GM20000 (cell line): Measurements from ENCODE around the gene TGFBI.

Experiments used
- DNase-seq: peaks from one replicate; pipeline ENCODE4 v3.0.0; 2012; ENCODE audit warnings: low spot score
- CTCF ChIP-seq: IDR thresholded peaks from 2 replicates; pipeline ENCODE4 v1.5.1; 2012; ENCODE audit warnings: mild to moderate bottlenecking, control low read depth; ENCODE audit errors: extremely low read depth, missing control alignments

TGFBI gene

GRCh38 chr5:136012041-136012804 is 16.6 kb upstream of the TGFBI start:
- DNase-seq, result no peak
- no peak for TF ChIP-seq CTCF

DNA sequence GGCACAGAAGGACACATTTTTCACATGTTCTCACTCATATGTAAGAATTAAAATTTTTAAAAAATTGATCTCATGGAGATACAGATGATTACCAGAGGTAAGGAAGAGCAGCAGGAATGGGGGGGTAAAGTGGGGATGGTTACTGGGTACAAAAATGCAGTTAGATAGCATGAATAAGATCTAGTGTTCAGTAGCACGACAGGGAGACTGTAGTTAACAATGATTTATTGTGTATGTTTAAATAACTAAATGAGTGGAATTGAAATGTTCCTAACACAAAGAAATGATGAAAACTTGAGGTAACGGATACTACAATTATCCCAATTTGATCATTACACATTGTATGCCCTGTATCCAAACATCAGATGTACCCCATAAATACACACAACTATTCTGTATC is 15.2 kb upstream of the TGFBI start:
- no peak for DNase-seq
- no peak for TF ChIP-seq CTCF

GRCh38 chr5:136014049-136015002 is 14.5 kb upstream of the TGFBI start:
- no peak for DNase-seq
- no peak for TF ChIP-seq CTCF

DNA sequence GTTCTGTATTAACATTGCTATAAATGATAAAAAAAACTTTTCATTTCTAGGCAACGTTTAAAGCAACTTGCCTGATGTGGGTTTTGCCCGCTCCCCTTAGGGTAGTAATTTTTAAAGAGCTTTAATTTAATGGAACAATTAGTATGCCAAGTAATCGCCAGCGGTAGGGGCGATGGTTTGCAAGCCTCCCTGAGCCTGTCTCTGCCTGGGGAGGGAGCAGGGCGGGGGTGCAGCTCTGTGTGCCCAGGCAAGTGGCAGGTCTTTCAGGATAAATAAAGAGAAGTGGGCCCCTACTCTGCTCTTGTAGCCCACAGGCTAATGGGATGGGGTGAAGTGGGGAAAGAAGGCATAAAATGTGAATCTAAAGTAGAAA is 13.8 kb upstream of the TGFBI start:
- DNase-seq, result no peak
- TF ChIP-seq CTCF, result no peak

GRCh38 chr5:136015966-136016650 is 12.7 kb upstream of the TGFBI start:
- no peak for TF ChIP-seq CTCF
- no peak for DNase-seq

GRCh38 chr5:136016945-136017530 is 11.8 kb upstream of the TGFBI start:
- no peak for TF ChIP-seq CTCF
- DNase-seq, result no peak
